Measurements from ENCODE around the gene GTF3C5.

DNA sequence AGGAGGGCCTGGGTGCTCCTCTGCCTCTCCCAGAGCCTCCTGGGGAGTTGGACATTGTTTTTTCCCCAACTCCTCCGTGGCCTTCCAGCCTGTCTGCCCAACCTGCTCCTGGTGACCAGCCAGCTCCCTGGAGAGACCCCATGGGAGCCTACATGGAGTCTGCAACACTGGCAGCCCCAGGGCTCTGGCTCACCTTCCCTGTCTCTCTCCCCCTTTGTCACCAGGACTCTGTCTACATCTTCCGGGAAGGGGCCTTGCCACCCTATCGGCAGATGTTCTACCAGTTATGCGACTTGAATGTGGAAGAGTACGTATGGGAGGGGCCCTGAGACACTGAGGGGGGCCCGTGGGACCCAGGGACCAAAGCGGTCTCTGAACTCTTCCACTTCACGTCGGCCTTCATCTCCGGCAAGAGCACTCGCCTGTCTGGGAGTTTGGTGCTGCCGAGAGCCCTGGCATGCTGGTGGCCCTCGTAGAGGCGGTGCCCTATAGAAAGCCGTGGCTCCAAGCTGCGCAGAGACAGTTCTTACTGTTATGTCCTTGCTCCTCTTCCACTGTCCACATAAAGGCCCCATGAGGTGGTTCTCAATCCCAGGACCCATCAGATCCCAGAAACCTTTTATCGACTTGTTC lies 25.1 kb downstream of the GTF3C5 start:
- TF ChIP-seq, protein P1, sequence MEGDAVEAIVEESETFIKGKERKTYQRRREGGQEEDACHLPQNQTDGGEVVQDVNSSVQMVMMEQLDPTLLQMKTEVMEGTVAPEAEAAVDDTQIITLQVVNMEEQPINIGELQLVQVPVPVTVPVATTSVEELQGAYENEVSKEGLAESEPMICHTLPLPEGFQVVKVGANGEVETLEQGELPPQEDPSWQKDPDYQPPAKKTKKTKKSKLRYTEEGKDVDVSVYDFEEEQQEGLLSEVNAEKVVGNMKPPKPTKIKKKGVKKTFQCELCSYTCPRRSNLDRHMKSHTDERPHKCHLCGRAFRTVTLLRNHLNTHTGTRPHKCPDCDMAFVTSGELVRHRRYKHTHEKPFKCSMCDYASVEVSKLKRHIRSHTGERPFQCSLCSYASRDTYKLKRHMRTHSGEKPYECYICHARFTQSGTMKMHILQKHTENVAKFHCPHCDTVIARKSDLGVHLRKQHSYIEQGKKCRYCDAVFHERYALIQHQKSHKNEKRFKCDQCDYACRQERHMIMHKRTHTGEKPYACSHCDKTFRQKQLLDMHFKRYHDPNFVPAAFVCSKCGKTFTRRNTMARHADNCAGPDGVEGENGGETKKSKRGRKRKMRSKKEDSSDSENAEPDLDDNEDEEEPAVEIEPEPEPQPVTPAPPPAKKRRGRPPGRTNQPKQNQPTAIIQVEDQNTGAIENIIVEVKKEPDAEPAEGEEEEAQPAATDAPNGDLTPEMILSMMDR (IDR thresholded peaks at IDR 0.05), result no peak
- no peak for TF ChIP-seq POLR2A (IDR thresholded peaks at IDR 0.05)

Measured in ovary (tissue), 3 donors.